B cell (primary cell): ENCODE measurements around the gene RAB2B. TPM values are rescaled to one million over a fixed set of nuclear protein-coding genes. Genes with fewer than 3 reads are reported as not detected.

ENCODE experiments used
- ATAC-seq: fragments of 200-7000 bp; cut with Tn5 transposase; one replicate; pipeline ENCODE4 v1.10.0; 2021; ENCODE audit warnings: low read depth, mild to moderate bottlenecking, moderate number of reproducible peaks, moderate library complexity
- CTCF ChIA-PET: fragments of 350-600 bp; sonication (Branson Sonifier 250); formaldehyde crosslinking; loops from one replicate; lab custom pipeline; 2021; ENCODE audit warnings: antibody characterized with exemption, inconsistent platforms; lab: Charles Lee
- POLR2A ChIA-PET: fragments of 350-600 bp; sonication (Branson Sonifier 250); formaldehyde crosslinking; loops from one replicate; lab custom pipeline; 2021; ENCODE audit warnings: antibody characterized with exemption; lab: Charles Lee
- DNase-seq: peaks from one replicate; pipeline ENCODE4 v3.0.0; 2013
- H2AFZ ChIP-seq: 2 replicates; pipeline ENCODE4 v1.6.1; 2012; ENCODE audit warnings: mild to moderate bottlenecking, low read depth, low read length; ENCODE audit not compliant: insufficient read depth, poor library complexity, severe bottlenecking
- H3K27ac ChIP-seq, 2 donors: 1 replicate in 1 of 2; 2 replicates in 1 of 2; pipeline ENCODE4 v1.5.1; 2012 to 2013; ENCODE audit warnings: low read length in 2 of 2, mild to moderate bottlenecking in 2 of 2, moderate library complexity in 1 of 2
- H3K27me3 ChIP-seq, 4 experiments: fragments of 200-600 bp in 1 of 4; sonication (generic) in 1 of 4; replicated peaks in 1 of 4; 1 replicate in 2 of 4; 2 replicates in 2 of 4; pipeline versions ENCODE4 v1.6.1 to v1.7.0; 2013 to 2016; ENCODE audit warnings: low read length in 3 of 4, mild to moderate bottlenecking in 2 of 4, mixed read lengths in 1 of 4, moderate library complexity in 1 of 4; ENCODE audit not compliant: insufficient read depth in 4 of 4, control insufficient read depth in 3 of 4; ENCODE audit errors: control extremely low read depth in 1 of 4
- H3K36me3 ChIP-seq, 2 experiments: replicated peaks in 1 of 2; 1 replicate in 1 of 2; 2 replicates in 1 of 2; pipeline versions ENCODE4 v1.6.1 to v1.7.1; 2013; ENCODE audit warnings: low read length in 1 of 2; ENCODE audit not compliant: insufficient read depth in 2 of 2, control insufficient read depth in 1 of 2; ENCODE audit errors: control extremely low read depth in 1 of 2, extremely low read depth in 1 of 2
- H3K4me1 ChIP-seq, 2 donors: fragments of 200-600 bp in 1 of 2; sonication (generic) in 1 of 2; 1 replicate in 1 of 2; 2 replicates in 1 of 2; pipeline versions ENCODE4 v1.5.1 to v1.6.1; 2013 to 2017; ENCODE audit warnings: low read length in 2 of 2; ENCODE audit not compliant: control insufficient read depth in 2 of 2, insufficient read depth in 2 of 2
- H3K4me2 ChIP-seq: replicated peaks from 2 replicates; pipeline ENCODE3; 2012; ENCODE audit warnings: mild to moderate bottlenecking, low read depth, low read length; ENCODE audit not compliant: poor library complexity, severe bottlenecking
- H3K4me3 ChIP-seq, 5 experiments: fragments of 200-600 bp in 1 of 5; sonication (generic) in 1 of 5; 1 replicate in 3 of 5; 2 replicates in 2 of 5; pipeline versions ENCODE4 v1.5.1 to v1.7.0; 2011 to 2016; ENCODE audit warnings: low read length in 4 of 5, mild to moderate bottlenecking in 4 of 5, low read depth in 2 of 5, control low read depth in 1 of 5, moderate library complexity in 1 of 5; ENCODE audit not compliant: insufficient read depth in 1 of 5; ENCODE audit errors: control extremely low read depth in 1 of 5, extremely low read depth in 1 of 5
- H3K79me2 ChIP-seq: fragments of 200-600 bp; sonication (generic); one replicate; pipeline ENCODE4 v1.6.0; 2016; ENCODE audit warnings: low read length; ENCODE audit not compliant: control insufficient read depth, insufficient read depth
- H3K9ac ChIP-seq: fragments of 200-600 bp; sonication (generic); 2 replicates; pipeline ENCODE4 v1.6.1; 2017; ENCODE audit warnings: mild to moderate bottlenecking, low read length, moderate library complexity
- H3K9me3 ChIP-seq, 3 donors: one replicate each; pipeline versions ENCODE4 v1.6.1 to v1.7.1; 2013; ENCODE audit warnings: low read length in 2 of 3; ENCODE audit not compliant: control insufficient read depth in 2 of 3, insufficient read depth in 1 of 3; ENCODE audit errors: control extremely low read depth in 1 of 3
- H4K20me1 ChIP-seq: 2 replicates; pipeline ENCODE4 v1.6.0; 2012; ENCODE audit warnings: mild to moderate bottlenecking, low read length; ENCODE audit not compliant: insufficient read depth, control insufficient read depth, poor library complexity, severe bottlenecking
- H3K27ac Mint-ChIP-seq: one replicate; pipeline ENCODE4 v1.8.0; 2021; ENCODE audit warnings: mixed read lengths
- H3K27me3 Mint-ChIP-seq: one replicate; pipeline ENCODE4 v1.8.0; 2021; ENCODE audit warnings: mixed read lengths
- H3K4me1 Mint-ChIP-seq: one replicate; pipeline ENCODE4 v1.8.0; 2021; ENCODE audit warnings: mixed read lengths
- H3K4me3 Mint-ChIP-seq: one replicate; pipeline ENCODE4 v1.8.0; 2021; ENCODE audit warnings: mixed read lengths
- H3K9me3 Mint-ChIP-seq: one replicate; pipeline ENCODE4 v1.8.0; 2022; ENCODE audit warnings: mixed read lengths; ENCODE audit not compliant: insufficient read depth
- CTCF ChIP-seq: fragments of 200-600 bp; IDR thresholded peaks from one replicate; pipeline ENCODE4 v1.8.0; 2022; ENCODE audit warnings: antibody characterized with exemption, mild to moderate bottlenecking
- EZH2 ChIP-seq: IDR thresholded peaks from 2 replicates; pipeline ENCODE4 v1.6.1; 2012; ENCODE audit warnings: borderline replicate concordance, low read depth, mild to moderate bottlenecking, moderate library complexity, low read length; ENCODE audit not compliant: insufficient read depth, poor library complexity, severe bottlenecking
- WGBS: methylation state at CpG from one replicate; pipeline ENCODE4 v1.1.5; 2013; ENCODE audit warnings: missing lambda C conversion rate; ENCODE audit not compliant: insufficient coverage; 5-methylcytosine and 5-hydroxymethylcytosine counted together
- intact Hi-C: fragments of 100-400 bp; cut with micrococcal nuclease; formaldehyde crosslinking; loops from one replicate; pipeline ENCODE4 v1.10.0; 2022
- polyA plus RNA-seq: library from polyadenylated mRNA; depleted of rRNA; stranded (reverse); fragments of >200 nt; gene quantifications from 2 replicates; pipeline ENCODE4 v1.2.3, GENCODE V29; 2012
- small RNA-seq: library from RNA; depleted of rRNA; stranded (forward); fragments of <200 nt; gene quantifications from one replicate; pipeline ENCODE3, GENCODE V24; 2012; ENCODE audit warnings: low replicate concordance, low read depth; ENCODE audit not compliant: insufficient read length
- total RNA-seq, 2 donors: library from RNA; stranded (reverse); fragments of 120-200 nt in 1 of 2; gene quantifications; 1 replicate in 1 of 2; 2 replicates in 1 of 2; pipeline versions ENCODE4 v1.2.3 to v1.2.4, GENCODE V29; 2013 to 2022

RAB2B gene
- total and polyA plus RNA-seq, 2 donors (not counting 1 experiment from before 2014, with no cell fraction given), result 13.3 to 46.5 TPM

GRCh38 chr14:21414137-21414631, 62.6 kb downstream of the RAB2B start:
- CTCF ChIA-PET, result no interaction called here
- H3K36me3 ChIP-seq, result peaks cover 30 to 72% of the 10 kb centered on the region in 2 experiments

More at GRCh38 chr14:21414137-21414631, 62.6 kb downstream of the RAB2B start:
- Histone ChIP-seq H3K4me1 (no peaks in the 10 kb centered on the region), H3K9ac (no peak overlapping the region), H3K9me3 (no peaks in the 10 kb centered on the region), H3K4me2 (no peak overlapping the region), H3K79me2 (no peaks in the 10 kb centered on the region), H3K27me3 (no peaks in the 10 kb centered on the region), H2AFZ (no peak overlapping the region), H3K4me3 (no peak overlapping the region), H3K27ac (no peak overlapping the region), H4K20me1 (peaks cover 7% of the 10 kb centered on the region)
- H3K4me1 Mint-ChIP-seq, result no peaks in the 10 kb centered on the region
- WGBS, result no CpG with 5 or more reads among the region's 1 CpG
- no peaks in the 10 kb centered on the region for H3K27me3 Mint-ChIP-seq
- POLR2A ChIA-PET, result interaction anchor here (0.5 kb wide), 1 partner anchor 31 kb away, joined by 7 read pairs; no protein-coding TSS in a partner anchor
- DNase-seq (no peak), ATAC-seq (no peak)
- intact Hi-C loops, result no loop called here
- H3K27ac Mint-ChIP-seq, result no peak overlapping the region
- no peaks in the 10 kb centered on the region for H3K9me3 Mint-ChIP-seq
- no peak for TF ChIP-seq EZH2
- no peak for TF ChIP-seq CTCF
- H3K4me3 Mint-ChIP-seq, result no peak overlapping the region

Small RNA genes lying within 50 kb of the gene (small RNA-seq; reads per million reads assigned to genes)
- gene RN7SL650P, result not detected

Other genes starting within 250 kb of the RAB2B start
- gene HNRNPC, start 207.5 kb downstream of the RAB2B start, total RNA-seq, result 496 and 497 TPM in 2 replicates
- 358 and 518 TPM in 2 replicates for gene HNRNPC, start 207.5 kb downstream of the RAB2B start, polyA plus RNA-seq
- 0.86 and 0.87 TPM in 2 replicates for gene RPGRIP1, start 196.9 kb downstream of the RAB2B start, total RNA-seq
- 0.22 and 0.39 TPM in 2 replicates for gene RPGRIP1, start 196.9 kb downstream of the RAB2B start, polyA plus RNA-seq
- 78.3 and 84.4 TPM in 2 replicates for gene SUPT16H, start 92.9 kb downstream of the RAB2B start, total RNA-seq
- 28.3 and 33.3 TPM in 2 replicates for gene SUPT16H, start 92.9 kb downstream of the RAB2B start, polyA plus RNA-seq
- 155 and 157 TPM in 2 replicates for gene CHD8, start 20.8 kb downstream of the RAB2B start, total RNA-seq
- 43.5 and 50.7 TPM in 2 replicates for gene CHD8, start 20.8 kb downstream of the RAB2B start, polyA plus RNA-seq
- gene TOX4, start 236 bp upstream of the RAB2B start, total RNA-seq, result 74.1 and 83.2 TPM in 2 replicates
- gene TOX4, start 236 bp upstream of the RAB2B start, polyA plus RNA-seq, result 20.1 and 33.6 TPM in 2 replicates
- gene METTL3, start 34.4 kb upstream of the RAB2B start, total RNA-seq, result 118 and 124 TPM in 2 replicates
- gene METTL3, start 34.4 kb upstream of the RAB2B start, polyA plus RNA-seq, result 161 and 237 TPM in 2 replicates
- gene SALL2, start 49.4 kb upstream of the RAB2B start, total RNA-seq, result 1.3 and 2.5 TPM in 2 replicates
- gene SALL2, start 49.4 kb upstream of the RAB2B start, polyA plus RNA-seq, result 0.20 and 0.39 TPM in 2 replicates
- not detected in 2 replicates for gene OR10G3, start 103.1 kb upstream of the RAB2B start, total RNA-seq
- gene OR10G3, start 103.1 kb upstream of the RAB2B start, polyA plus RNA-seq, result not detected in 2 replicates
- not detected in 2 replicates for gene OR10G2, start 158.0 kb upstream of the RAB2B start, total RNA-seq
- not detected in 2 replicates for gene OR10G2, start 158.0 kb upstream of the RAB2B start, polyA plus RNA-seq
- not detected in 2 replicates for gene OR4E2, start 176.9 kb upstream of the RAB2B start, total RNA-seq
- not detected in 2 replicates for gene OR4E2, start 176.9 kb upstream of the RAB2B start, polyA plus RNA-seq
- gene OR4E1, start 196.9 kb upstream of the RAB2B start, total RNA-seq, result not detected in 2 replicates
- not detected in 2 replicates for gene OR4E1, start 196.9 kb upstream of the RAB2B start, polyA plus RNA-seq